PC-9 (cell line): ENCODE results near the gene TMEM60.

ENCODE experiments used
- CTCF ChIP-seq: fragments of 200-600 bp; sonication (generic); conservative IDR thresholded peaks from 2 replicates; pipeline ENCODE4 v1.6.1; 2017; ENCODE audit warnings: mixed run types, antibody characterized with exemption, mild to moderate bottlenecking, moderate library complexity
- EZH2 ChIP-seq: fragments of 200-600 bp; sonication (generic); IDR thresholded peaks from 2 replicates; pipeline ENCODE4 v1.8.0; 2017; ENCODE audit warnings: antibody characterized with exemption, low read depth

DNA sequence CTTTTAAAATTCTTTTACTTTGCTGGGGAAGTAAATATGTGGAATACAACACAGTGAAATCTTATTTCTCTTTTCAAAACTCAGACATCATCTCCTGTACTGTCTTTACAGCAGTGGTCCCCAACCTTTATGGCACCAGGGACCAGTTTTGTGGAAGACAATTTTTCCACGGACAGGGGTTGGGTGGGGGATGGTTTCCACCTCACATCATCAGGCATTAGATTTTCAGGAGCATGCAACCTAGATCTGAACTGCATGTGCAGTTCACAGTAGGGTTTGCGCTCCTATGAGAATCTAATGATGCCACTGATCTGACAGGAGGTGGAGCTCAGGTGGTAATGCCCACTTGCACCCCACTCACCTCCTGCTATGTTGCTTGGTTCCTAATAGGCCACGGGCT lies 12.2 kb downstream of the TMEM60 start:
- no peak for TF ChIP-seq CTCF
- no peak for TF ChIP-seq EZH2
